ENCODE measurements around the gene RNLS. TPM values are rescaled to one million over a fixed set of nuclear protein-coding genes. Genes with fewer than 3 reads are reported as not detected.

RNLS gene
- polyA plus RNA-seq, 2 of the 4 experiments (the other 2 are of a cell fraction): 11.7 to 16.8 TPM

DNA sequence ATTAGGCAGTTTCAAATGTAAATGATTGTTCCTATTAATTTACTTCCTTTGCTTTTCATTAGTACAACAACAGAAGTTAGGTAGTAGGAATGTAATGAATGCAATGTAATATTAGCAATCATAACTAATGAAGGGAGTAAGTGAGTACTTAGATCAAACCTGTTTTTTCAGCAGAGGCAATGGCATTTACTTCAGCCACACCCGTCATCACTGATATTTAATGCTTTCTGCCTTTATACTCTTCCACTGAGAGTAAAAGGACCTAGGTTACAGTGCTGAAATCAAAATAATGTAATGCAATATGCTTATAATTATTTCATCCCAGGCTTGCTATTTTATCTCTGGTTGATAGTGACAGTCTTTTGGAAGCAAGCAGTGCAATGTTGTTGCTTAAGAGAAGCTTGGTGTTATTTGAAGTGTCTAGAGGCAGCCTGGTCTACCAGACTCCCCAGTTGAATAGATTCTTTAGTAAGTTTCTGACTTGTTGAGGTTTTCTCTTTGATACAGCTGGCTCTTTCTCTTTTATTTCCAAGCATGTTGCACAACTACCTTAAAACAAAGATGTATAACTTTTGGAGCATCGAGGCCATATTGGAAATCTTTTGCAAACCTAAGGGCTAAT is 149.4 kb downstream of the RNLS start:
- H3K27ac ChIP-seq: no peak overlapping the region
- H3K4me3 ChIP-seq: no peak overlapping the region
- no peak for FAIRE-seq
- H3K4me1 ChIP-seq: peaks cover 17% of the 10 kb centered on the region
- DNase-seq (ENCODE audit: low read depth in 1 of 2, low spot score in 1 of 2): no peak
- CTCF ChIA-PET: interaction anchor here (1.1 kb wide), 1 partner anchor 44 kb away, joined by 3 read pairs; no protein-coding TSS in a partner anchor
- ATAC-seq: no peak
- TF ChIP-seq CEBPB (IDR thresholded peaks at IDR 0.05) (no peak), JUNB (IDR thresholded peaks at IDR 0.05) (no peak), FOXS1 (CRISPR knock-in tag; IDR thresholded peaks at IDR 0.05) (no peak), ATOH8 (CRISPR knock-in tag; IDR thresholded peaks at IDR 0.05; ENCODE audit: low read depth) (no peak), POLR2A (IDR thresholded peaks at IDR 0.05; ENCODE audit: low read length) (no peak)
- H3K4me2 ChIP-seq: no peak overlapping the region
- H3K9me3 ChIP-seq: no peaks in the 10 kb centered on the region
- 55% methylated on average over 2 of the region's 2 CpGs for WGBS (ENCODE audit: missing lambda C conversion rate)
- POLR2A ChIA-PET: no interaction called here

GRCh38 chr10:88431103-88431502 is 152.0 kb downstream of the RNLS start:
- Histone ChIP-seq H3K4me1 (peaks cover 17% of the 10 kb centered on the region), H3K4me3 (no peak overlapping the region), H3K27ac (no peak overlapping the region), H3K4me2 (no peak overlapping the region), H3K9me3 (no peaks in the 10 kb centered on the region)
- TF ChIP-seq BHLHE40 (IDR thresholded peaks at IDR 0.05; ENCODE audit: low read depth, low read length) (no peak), ESRRA (IDR thresholded peaks at IDR 0.05; ENCODE audit: borderline replicate concordance, low read length) (no peak), NPAS2 (CRISPR knock-in tag; IDR thresholded peaks at IDR 0.05; ENCODE audit: borderline replicate concordance) (no peak), TP53 (CRISPR knock-in tag; IDR thresholded peaks at IDR 0.05) (no peak), CHD2 (IDR thresholded peaks at IDR 0.05; ENCODE audit: low read length, partially characterized antibody) (no peak), HDAC2 (IDR thresholded peaks at IDR 0.05) (no peak), ZFP36 (IDR thresholded peaks at IDR 0.05; ENCODE audit: borderline replicate concordance, partially characterized antibody) (no peak), ZSCAN20 (CRISPR knock-in tag; IDR thresholded peaks at IDR 0.05) (no peak), MAFK (IDR thresholded peaks at IDR 0.05; ENCODE audit: partially characterized antibody) (no peak), ATOH8 (CRISPR knock-in tag; IDR thresholded peaks at IDR 0.05; ENCODE audit: low read depth) (no peak), ZNF302 (CRISPR knock-in tag; IDR thresholded peaks at IDR 0.05) (no peak), CBX2 (IDR thresholded peaks at IDR 0.05; ENCODE audit: borderline replicate concordance, low read depth) (no peak), CBX8 (IDR thresholded peaks at IDR 0.05) (no peak), KDM5A (IDR thresholded peaks at IDR 0.05) (no peak), RNF2 (IDR thresholded peaks at IDR 0.05; ENCODE audit: borderline replicate concordance, low read depth) (no peak)
- TF ChIP-seq, protein P1, sequence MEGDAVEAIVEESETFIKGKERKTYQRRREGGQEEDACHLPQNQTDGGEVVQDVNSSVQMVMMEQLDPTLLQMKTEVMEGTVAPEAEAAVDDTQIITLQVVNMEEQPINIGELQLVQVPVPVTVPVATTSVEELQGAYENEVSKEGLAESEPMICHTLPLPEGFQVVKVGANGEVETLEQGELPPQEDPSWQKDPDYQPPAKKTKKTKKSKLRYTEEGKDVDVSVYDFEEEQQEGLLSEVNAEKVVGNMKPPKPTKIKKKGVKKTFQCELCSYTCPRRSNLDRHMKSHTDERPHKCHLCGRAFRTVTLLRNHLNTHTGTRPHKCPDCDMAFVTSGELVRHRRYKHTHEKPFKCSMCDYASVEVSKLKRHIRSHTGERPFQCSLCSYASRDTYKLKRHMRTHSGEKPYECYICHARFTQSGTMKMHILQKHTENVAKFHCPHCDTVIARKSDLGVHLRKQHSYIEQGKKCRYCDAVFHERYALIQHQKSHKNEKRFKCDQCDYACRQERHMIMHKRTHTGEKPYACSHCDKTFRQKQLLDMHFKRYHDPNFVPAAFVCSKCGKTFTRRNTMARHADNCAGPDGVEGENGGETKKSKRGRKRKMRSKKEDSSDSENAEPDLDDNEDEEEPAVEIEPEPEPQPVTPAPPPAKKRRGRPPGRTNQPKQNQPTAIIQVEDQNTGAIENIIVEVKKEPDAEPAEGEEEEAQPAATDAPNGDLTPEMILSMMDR (IDR thresholded peaks at IDR 0.05): no peak
- TF ChIP-seq, protein P2, sequence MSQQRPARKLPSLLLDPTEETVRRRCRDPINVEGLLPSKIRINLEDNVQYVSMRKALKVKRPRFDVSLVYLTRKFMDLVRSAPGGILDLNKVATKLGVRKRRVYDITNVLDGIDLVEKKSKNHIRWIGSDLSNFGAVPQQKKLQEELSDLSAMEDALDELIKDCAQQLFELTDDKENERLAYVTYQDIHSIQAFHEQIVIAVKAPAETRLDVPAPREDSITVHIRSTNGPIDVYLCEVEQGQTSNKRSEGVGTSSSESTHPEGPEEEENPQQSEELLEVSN (IDR thresholded peaks at IDR 0.05; ENCODE audit: borderline replicate concordance, low read depth): no peak
- DNase-seq (ENCODE audit: low read depth in 1 of 2, low spot score in 1 of 2) (no peak), ATAC-seq (no peak), FAIRE-seq (no peak)
- ChIA-PET CTCF (no interaction called here), POLR2A (no interaction called here)
- WGBS (ENCODE audit: missing lambda C conversion rate): 83% methylated on average over 1 of the region's 1 CpG

DNA sequence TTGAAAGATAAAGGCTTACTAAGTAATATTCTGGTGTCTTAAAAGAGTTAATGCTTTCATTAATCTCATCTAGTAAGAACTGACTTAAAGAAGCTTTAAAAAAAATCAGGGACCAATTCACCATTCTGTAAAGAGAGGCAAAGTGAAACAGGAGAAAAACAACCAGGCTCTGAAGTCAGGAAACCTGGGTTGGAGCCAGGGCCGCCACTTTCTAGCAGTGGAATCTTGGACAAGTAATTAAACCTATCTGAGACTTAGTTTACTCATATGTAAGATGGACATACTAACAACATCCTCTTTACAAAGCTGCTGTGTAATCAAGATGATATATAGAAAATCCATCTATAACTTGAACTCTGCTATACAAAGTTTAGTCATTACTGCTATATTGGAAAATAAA is 154.1 kb downstream of the RNLS start:
- 76% methylated on average over 1 of the region's 1 CpG for WGBS (ENCODE audit: missing lambda C conversion rate)
- ATAC-seq: no peak; a peak in 1 of 6 replicates
- CTCF ChIA-PET: no interaction called here
- TF ChIP-seq EP300 (IDR thresholded peaks at IDR 0.05): no peak
- TF ChIP-seq, protein P3, sequence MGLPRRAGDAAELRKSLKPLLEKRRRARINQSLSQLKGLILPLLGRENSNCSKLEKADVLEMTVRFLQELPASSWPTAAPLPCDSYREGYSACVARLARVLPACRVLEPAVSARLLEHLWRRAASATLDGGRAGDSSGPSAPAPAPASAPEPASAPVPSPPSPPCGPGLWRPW (IDR thresholded peaks at IDR 0.05): no peak
- TF ChIP-seq POLR2A (IDR thresholded peaks at IDR 0.05; ENCODE audit: low read length): no peak
- TF ChIP-seq, protein P4, sequence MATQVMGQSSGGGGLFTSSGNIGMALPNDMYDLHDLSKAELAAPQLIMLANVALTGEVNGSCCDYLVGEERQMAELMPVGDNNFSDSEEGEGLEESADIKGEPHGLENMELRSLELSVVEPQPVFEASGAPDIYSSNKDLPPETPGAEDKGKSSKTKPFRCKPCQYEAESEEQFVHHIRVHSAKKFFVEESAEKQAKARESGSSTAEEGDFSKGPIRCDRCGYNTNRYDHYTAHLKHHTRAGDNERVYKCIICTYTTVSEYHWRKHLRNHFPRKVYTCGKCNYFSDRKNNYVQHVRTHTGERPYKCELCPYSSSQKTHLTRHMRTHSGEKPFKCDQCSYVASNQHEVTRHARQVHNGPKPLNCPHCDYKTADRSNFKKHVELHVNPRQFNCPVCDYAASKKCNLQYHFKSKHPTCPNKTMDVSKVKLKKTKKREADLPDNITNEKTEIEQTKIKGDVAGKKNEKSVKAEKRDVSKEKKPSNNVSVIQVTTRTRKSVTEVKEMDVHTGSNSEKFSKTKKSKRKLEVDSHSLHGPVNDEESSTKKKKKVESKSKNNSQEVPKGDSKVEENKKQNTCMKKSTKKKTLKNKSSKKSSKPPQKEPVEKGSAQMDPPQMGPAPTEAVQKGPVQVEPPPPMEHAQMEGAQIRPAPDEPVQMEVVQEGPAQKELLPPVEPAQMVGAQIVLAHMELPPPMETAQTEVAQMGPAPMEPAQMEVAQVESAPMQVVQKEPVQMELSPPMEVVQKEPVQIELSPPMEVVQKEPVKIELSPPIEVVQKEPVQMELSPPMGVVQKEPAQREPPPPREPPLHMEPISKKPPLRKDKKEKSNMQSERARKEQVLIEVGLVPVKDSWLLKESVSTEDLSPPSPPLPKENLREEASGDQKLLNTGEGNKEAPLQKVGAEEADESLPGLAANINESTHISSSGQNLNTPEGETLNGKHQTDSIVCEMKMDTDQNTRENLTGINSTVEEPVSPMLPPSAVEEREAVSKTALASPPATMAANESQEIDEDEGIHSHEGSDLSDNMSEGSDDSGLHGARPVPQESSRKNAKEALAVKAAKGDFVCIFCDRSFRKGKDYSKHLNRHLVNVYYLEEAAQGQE (IDR thresholded peaks at IDR 0.05): no peak
- TF ChIP-seq CHD4 (IDR thresholded peaks at IDR 0.05; ENCODE audit: borderline replicate concordance): no peak
- TF ChIP-seq GATA3 (IDR thresholded peaks at IDR 0.05; ENCODE audit: borderline replicate concordance): no peak
- TF ChIP-seq HOXA7 (CRISPR knock-in tag; IDR thresholded peaks at IDR 0.05): no peak

More for the DNA sequence above, 154.1 kb downstream of the RNLS start:
- no peaks in the 10 kb centered on the region for H3K9me3 ChIP-seq
- POLR2A ChIA-PET: no interaction called here
- H3K4me3 ChIP-seq: no peak overlapping the region
- H3K4me2 ChIP-seq: peak overlapping the region; percentile 67
- peaks cover 17% of the 10 kb centered on the region for H3K4me1 ChIP-seq
- DNase-seq (ENCODE audit: low read depth in 1 of 2, low spot score in 1 of 2) (no peak), FAIRE-seq (no peak)
- peak overlapping the region; percentile 29 to 39; a peak in 3 of 6 replicates for H3K27ac ChIP-seq
